ENCODE results near the gene ZBTB7A.
A peak's percentile ranks its signal among the peaks of the same experiment; 100 is the strongest.

ZBTB7A gene

DNA sequence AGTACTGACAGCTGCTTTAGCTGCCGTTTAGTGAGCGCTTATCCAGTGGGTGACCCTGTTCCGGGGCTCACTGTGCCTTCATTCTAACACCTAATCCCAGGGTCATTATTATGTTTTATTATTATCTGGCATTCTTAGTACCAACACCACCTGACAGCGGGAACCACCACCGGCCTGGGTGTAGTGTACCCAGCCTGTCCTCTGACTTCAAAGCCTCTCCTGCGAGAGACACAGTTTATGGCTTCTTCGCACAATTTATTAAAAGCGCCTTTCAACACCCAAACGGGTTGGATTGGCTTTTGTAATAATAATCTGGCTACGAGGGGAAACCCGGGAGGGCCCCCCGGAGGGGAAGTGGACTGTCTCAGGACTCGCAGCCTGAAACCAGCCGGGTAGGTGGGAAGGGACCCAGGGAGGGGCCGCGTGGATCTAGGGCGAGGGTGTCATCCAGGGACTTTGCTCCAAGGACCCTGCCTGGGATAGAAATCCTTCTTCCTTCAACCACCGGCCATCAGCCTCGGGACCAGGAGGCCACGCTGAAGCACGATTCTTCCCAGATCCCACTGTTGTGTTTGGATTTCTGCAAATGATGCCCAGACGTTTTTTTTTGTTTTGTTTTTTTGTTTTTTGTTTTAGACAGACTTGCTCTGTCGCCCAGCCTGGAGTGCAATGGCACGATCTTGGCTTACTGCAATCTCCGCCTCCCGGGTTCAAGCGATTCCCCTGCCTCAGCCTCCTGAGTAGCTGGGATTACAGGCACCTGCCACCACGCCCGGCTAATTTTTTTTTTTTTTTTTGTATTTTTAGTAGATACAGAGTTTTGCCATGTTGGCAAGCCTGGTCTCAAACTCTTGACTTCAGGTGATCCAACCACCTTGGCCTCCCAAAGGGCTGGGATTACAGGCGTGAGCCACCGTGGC, 1.6 kb upstream of the ZBTB7A start:
- DNase-seq (ENCODE audit: low read depth in 3 of 3) = no peak

GRCh38 chr19:4067396-4068046, 822 bp upstream of the ZBTB7A start:
- no peak for DNase-seq (ENCODE audit: low read depth in 3 of 3)

GRCh38 chr19:4066176-4066606, 508 bp downstream of the ZBTB7A start:
- DNase-seq (ENCODE audit: low read depth in 3 of 3) = no peak

- peak; percentile 91 to 95 (median 94) for DNase-seq (ENCODE audit: low read depth in 3 of 3)
Measured at GRCh38 chr19:4065430-4066175, 1.1 kb downstream of the ZBTB7A start.

DNA sequence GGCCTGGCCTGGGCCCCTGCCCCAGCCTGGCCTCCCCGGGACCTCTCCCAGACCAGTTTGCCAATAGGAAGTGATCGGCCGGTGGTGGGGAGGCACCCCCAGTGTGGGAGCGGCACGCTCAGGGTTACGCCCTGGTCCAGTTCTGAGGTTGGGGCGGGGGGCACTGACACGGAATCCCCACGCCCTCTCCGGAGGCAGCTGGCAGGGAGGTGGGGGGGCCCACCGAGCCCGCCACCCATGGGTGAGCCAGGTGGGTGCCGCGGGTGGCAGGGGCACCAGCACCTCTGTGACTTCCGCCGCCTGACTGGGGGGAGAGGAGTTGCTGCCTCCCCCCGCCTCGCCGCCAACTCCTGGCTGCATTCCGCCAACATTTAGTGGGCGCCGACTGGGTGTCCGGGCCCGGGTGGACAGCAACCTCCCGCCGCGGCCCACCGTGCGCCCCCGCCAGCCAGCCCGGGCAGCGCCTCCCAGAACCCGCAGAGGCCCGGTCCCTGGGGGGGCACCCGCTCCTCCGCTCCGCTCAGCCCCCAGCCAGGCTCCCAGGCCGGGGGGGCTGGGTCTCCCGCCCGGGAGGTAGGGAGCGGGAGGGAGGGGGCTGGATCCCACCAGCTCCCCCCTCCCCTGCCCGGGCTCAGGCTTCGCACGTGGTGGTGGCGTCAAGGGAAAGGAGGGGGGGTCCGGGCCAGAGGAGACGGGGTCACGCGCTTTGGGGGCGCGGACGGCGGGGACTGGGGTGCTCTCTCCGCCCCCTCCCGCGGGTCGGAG, 2.0 kb downstream of the ZBTB7A start:
- no peak for DNase-seq (ENCODE audit: low read depth in 3 of 3)

- no peak for DNase-seq (ENCODE audit: low read depth in 3 of 3)
Measured at GRCh38 chr19:4064149-4064495, 2.6 kb downstream of the ZBTB7A start.

- no peak for DNase-seq (ENCODE audit: low read depth in 3 of 3)
Measured at GRCh38 chr19:4063369-4064148, 3.1 kb downstream of the ZBTB7A start.

DNA sequence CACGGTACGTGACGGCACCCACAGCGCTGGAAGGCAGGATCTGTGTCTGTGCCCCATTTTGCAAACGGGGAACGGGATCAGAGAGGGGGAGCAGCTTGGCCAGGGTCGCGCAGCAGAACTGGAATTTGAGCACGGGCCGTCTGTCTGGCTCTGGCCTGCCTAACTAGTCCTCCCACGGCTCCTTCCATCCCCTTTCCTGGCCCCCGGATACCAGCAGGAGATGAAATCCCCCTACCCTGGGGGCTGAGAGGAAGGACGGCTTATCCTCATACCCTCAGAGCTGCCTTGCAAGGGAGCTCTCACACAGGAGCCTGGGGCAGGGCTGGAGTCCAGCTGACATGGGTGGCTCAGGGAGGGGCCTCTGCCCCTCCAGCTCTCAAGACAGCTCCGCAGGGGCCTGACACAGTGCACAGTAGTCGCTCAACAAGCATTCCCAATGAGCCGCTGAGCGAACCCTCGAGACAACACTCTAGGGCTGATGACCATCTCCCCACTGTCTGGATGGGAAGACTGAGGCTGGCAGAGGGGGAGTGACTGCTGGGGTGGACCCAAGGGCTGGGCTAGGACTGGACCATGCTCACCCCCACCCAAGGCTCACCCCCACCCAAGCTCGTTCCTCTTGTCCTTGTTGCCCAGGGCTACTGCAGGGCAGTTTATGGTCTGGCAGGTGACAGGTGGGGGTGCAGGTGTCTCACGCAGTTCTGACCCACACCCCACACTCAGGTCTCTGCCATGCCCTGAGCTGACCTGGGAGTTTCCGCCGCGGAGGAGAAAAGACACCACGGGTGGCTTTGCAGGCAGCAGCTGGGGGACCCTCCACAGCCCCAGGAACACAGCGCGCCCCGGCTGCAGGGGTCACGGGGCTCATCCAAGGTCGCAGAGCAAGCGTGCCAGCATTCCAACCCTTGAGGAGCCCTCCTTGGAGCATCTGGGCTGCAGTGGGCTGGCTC, 4.0 kb downstream of the ZBTB7A start:
- no peak for DNase-seq (ENCODE audit: low read depth in 3 of 3)

- DNase-seq (ENCODE audit: low read depth in 3 of 3) = no peak
Measured at GRCh38 chr19:4061683-4062418, 4.8 kb downstream of the ZBTB7A start.

DNA sequence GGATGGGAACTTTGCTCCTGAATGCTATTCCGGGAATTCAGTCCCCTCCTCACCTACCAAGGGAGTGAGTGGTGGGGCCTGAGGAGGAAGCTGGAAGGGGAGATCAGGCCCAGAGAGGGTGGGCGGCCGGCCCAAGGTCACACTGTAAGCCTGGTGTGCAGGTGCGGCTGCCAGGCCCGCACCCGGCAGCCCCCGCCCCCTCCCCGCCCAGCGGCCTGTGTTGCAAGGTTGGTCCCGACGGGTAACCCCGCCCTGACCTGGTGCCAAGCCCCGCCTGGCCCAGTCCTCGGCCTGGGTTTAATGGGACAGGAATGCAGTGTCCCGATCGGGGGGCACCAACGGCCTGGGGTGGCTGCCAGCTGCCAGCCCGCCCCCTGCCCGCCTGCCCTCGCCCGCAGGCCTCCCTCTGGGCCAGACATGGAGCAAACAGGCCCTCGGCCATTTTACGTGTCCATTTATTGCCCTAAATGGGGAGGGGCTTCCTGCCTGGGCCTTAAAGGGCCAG, 5.5 kb downstream of the ZBTB7A start:
- no peak for DNase-seq (ENCODE audit: low read depth in 3 of 3)

DNA sequence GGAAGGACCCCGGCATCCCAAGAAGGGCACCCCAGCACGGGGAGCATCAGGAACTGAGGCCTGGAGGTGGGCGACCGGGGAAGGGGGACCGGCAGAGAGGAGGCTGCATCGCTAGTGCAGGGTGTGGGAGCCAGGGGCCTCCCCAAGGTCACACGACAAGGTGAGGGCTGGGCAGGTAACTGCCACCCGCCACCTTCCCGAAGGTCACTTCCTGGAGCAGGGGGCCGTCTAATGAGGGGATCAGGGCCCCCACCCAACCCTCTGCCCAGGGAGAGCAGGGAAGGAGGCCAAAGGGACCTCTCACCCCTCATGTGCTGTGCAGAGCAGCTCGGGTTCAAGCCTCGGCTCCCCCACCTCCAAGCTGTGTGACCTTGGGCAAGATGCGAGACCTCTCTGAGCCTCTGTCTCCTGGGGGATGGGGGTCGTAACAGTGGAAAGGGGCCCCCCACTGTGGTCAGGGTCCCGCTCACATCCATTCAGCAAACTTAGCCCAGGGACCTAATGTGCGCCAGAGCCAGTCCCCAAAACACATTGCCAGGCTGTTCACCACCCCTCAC, 6.0 kb downstream of the ZBTB7A start:
- DNase-seq (ENCODE audit: low read depth in 3 of 3) = no peak

- no peak for DNase-seq (ENCODE audit: low read depth in 3 of 3)
Measured at GRCh38 chr19:4059891-4060620, 6.6 kb downstream of the ZBTB7A start.

DNA sequence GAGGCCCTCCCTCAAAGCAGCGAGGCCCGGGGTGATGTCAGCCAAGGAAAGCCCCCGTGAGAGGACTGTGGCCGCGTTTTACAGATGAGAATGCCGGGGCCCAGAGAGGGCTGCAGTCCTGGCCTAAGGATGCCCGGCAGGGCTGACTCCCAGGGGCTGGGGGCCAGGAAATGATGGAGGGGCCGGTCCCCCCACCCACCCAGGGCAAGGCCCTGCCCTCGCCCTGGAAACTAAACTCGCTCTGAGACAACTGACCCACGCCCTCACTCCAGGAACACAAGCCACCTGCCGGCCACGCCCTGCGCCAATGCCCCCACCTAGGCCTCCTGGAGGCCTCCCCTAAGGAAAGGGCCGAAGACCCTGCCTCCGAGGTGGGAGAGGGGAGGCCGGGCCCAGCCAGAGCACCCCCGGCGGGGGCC, 7.2 kb downstream of the ZBTB7A start:
- DNase-seq (ENCODE audit: low read depth in 3 of 3) = no peak

GRCh38 chr19:4058693-4059452, 7.8 kb downstream of the ZBTB7A start:
- no peak for DNase-seq (ENCODE audit: low read depth in 3 of 3)

- peak in 1 of 3 donors; percentile 68 for DNase-seq (ENCODE audit: low read depth in 3 of 3)
Measured at GRCh38 chr19:4057931-4058692, 8.6 kb downstream of the ZBTB7A start.

GRCh38 chr19:4055209-4055552, 11.5 kb downstream of the ZBTB7A start:
- DNase-seq (ENCODE audit: low read depth in 3 of 3) = no peak
